Vagina (tissue), 2 donors: ENCODE measurements around the gene LTBP2.

Source experiments
- POLR2AphosphoS5 ChIP-seq, 2 donors: sonication (generic); formaldehyde crosslinking; IDR thresholded peaks; one replicate each; pipeline ENCODE4 v1.9.0; 2017; ENCODE audit warnings: antibody characterized with exemption in 2 of 2, mild to moderate bottlenecking in 2 of 2, low read depth in 1 of 2; ENCODE audit not compliant: insufficient read depth in 1 of 2
- TF ChIP-seq, protein P1 (sequence below), 3 experiments: fragments of 450-650 bp in 2 of 3; fragments of 200-600 bp in 1 of 3; sonication (generic) in 1 of 3; IDR thresholded peaks; one replicate each; pipeline ENCODE4 v1.5.1; 2017 to 2019; ENCODE audit warnings: antibody characterized with exemption in 3 of 3, mild to moderate bottlenecking in 2 of 3, moderate library complexity in 2 of 3

GRCh38 chr14:74568380-74568649 lies 43.7 kb downstream of the LTBP2 start:
- TF ChIP-seq, protein P1, sequence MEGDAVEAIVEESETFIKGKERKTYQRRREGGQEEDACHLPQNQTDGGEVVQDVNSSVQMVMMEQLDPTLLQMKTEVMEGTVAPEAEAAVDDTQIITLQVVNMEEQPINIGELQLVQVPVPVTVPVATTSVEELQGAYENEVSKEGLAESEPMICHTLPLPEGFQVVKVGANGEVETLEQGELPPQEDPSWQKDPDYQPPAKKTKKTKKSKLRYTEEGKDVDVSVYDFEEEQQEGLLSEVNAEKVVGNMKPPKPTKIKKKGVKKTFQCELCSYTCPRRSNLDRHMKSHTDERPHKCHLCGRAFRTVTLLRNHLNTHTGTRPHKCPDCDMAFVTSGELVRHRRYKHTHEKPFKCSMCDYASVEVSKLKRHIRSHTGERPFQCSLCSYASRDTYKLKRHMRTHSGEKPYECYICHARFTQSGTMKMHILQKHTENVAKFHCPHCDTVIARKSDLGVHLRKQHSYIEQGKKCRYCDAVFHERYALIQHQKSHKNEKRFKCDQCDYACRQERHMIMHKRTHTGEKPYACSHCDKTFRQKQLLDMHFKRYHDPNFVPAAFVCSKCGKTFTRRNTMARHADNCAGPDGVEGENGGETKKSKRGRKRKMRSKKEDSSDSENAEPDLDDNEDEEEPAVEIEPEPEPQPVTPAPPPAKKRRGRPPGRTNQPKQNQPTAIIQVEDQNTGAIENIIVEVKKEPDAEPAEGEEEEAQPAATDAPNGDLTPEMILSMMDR (IDR thresholded peaks at IDR 0.05) = no peak
- TF ChIP-seq POLR2AphosphoS5 (IDR thresholded peaks at IDR 0.05; ENCODE audit: insufficient read depth in 1 of 2, low read depth in 1 of 2) = no peak
